Medulla oblongata (tissue), 1 donor: ENCODE results near the gene RFX1.

Source experiments
- DNase-seq: peaks from one replicate; pipeline ENCODE4 v3.0.0-alpha.2; 2015; ENCODE audit errors: extremely low spot score

RFX1 gene

DNA sequence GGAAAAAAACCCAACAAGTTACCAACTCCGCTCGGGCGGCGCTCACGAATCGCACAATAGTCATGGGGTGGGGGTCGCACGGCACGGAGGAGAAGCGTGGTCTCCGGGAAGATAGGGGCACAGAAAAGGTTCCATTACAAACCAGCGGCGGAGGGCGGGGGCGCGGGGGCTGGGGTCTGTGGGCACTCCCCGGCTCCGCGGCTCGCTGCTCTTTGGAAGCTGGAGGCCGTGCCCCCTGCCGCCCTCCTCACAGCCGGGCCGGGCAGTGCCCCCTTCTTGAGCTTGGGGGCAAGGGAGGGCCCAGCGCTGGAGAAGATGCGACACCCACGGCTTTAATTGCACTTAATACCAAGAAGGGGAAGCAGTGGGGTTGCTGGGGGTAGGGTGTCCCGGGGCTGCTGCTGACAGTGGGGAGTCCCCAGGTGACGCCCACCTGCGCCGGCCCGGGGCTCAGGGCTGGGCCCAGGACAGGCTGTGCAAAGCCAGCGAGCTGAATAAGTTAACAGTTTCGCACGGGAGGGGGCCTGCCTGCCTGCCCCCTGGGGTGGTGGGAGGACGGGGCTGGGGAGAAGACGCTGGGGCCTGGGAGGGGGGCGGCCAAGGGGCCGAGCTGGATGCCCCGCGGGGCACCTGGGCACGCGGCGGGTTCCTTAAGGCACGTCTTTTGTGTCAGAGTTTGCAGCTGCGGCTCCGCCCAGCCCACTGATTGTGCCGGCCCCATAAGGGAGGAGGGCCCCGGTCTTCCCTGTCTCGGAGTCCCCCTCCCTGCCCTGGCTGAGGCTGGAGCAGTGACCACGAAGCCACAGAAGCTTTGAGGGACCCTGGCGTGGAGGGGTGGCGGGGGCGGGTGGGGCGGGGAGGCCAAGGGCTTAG is 44.1 kb downstream of the RFX1 start:
- no peak for DNase-seq

DNA sequence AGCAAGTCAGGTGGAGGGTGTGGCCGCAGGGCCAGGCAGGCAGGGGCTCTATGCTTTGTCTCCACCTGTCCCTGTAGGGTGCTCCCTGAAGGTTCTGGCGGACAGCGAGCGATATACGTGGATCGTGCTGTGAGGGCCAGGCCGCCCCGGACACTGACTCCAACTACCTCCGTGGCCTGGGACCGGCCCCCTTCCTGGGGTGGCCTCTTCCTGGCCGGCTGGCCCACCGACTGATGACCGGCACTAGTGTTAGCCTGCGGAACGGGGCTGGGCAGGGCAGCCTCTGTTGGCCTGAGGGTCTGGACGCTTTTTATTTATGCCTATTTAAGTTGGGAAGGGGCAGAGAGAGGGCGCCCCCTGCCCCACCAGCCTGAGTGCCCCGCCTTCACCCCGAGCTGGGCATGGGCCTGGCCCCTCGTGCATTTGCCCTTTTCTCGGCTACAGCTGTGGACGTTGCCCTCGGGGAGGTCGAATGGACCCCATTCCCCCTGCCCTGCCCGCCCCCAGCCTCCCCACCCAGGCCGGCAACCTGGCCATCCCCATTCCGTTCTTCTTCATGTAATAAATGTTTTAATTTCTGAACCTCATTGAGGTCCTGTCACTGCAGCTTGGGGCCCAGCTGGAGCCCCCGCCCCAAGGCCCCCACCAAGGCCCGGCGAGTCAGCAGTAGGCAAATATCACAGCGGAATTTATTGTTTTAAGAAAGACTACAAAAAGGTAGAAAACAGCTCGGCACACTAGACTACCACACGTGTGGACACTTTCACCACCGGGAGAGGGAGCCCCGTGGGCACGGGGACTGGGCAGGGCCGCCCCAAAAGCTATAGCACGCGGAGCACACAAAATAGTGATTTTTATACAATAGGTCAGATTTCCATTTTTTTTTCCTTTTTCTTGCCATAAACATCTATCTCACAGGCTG is 45.0 kb downstream of the RFX1 start:
- no peak for DNase-seq

DNA sequence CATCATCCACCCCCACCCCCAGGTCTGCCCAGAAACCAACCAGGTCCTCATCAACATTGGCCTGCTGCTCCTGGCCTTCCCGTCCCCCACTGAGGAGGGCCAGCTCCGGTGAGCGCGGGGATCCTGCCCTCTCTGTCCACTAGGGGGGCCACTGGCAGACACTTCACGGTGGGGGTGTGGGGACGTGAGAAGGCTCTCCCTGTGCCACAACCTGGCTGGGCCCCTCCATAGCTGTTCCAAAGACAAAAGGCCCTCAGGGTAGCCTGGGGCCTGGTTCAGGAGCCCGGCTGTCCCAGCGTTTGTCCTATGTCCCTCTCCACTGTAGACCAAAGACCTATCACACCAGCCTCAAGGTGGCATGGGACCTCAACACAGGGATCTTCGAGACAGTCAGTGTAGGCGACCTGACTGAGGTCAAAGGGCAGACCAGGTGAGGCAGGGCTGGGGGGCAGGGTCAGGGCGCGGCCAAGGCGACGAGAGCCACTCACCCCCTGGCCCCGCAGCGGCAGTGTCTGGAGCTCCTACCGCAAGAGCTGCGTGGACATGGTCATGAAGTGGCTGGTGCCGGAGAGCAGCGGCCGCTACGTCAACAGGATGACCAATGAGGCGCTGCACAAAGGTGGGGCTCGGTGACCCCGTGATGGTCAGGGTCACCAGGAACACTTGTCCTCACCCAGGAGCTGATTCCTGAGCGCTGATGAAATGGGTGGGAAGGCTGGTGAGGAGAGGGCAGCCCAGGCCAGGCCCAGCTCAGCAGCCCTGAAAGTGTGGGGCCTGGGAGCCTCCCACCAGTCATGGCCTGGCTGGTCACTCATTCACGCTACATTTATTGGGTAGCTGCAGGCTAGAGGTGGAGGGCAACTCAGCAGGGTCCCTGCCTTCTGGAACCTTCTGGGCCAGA is 45.9 kb downstream of the RFX1 start:
- DNase-seq = no peak

DNA sequence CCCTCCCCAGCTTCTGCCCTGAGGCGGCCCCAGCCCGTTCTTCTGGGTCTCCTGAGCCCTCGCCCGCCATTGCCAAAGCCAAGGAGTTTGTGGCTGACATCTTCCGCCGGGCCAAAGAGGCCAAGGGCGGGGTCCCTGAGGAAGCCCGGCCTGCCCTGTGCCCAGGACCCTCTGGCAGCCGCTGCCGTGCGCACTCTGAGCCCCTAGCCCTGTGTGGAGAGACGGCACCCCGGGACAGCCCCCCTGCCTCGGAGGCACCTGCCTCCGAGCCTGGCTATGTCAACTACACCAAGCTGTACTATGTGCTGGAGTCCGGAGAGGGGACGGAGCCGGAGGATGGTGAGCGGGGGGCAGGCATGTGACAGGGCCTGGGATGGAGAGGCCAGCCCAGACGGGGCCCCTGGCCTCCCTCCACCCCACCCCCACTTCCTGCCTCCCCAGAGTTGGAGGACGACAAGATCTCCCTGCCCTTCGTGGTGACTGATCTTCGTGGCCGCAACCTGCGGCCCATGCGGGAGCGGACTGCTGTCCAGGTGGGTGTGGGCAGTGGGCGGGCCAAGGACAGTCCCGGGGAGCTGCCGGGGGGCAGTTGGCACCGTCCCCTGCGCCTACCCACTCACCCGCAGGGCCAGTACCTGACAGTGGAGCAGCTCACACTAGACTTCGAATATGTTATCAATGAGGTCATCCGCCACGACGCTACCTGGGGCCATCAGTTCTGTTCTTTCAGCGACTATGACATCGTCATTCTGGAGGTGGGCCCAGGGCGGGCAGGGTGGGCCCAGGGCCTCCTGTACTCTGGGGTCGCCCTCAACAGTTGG is 46.8 kb downstream of the RFX1 start:
- no peak for DNase-seq

DNA sequence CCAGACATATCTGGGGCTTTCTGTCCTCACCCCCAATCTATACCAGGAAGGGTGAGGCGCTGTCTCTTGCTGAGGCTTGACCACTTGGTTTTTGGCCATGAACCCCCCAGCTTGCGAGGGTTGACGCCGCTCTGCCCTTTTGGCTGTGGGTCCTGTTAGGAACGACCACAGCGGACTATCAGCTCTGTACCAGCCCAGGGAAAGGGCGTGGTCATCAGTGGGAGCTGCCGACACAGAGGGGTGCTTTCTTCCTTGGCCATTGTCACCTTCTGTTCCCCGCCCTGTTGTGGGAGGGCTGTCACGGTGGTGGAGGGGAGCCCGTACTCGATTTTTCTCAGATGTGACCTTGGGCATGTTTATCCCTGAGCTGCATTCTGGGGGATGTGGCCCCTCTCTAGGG is 48.1 kb downstream of the RFX1 start:
- DNase-seq = no peak

DNA sequence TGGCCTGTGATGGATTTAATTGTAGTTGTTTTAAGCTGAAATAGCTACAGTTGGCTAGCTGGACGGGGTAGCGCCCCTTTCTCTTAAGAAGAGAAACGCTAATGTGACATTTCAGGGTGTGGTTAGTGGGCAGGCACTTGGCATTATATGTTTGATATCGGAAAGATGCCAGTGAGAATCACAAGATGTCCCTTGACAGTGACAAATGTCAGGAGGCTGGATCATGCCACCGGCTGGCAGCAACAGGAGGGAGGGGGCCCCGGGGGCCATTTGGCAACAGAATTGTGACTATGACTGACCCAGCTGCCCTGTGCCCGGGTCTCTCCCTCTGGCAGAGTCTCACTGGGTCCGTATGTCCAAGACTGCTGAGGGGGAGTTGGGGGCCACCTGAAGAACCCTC is 49.1 kb downstream of the RFX1 start:
- DNase-seq = no peak

DNA sequence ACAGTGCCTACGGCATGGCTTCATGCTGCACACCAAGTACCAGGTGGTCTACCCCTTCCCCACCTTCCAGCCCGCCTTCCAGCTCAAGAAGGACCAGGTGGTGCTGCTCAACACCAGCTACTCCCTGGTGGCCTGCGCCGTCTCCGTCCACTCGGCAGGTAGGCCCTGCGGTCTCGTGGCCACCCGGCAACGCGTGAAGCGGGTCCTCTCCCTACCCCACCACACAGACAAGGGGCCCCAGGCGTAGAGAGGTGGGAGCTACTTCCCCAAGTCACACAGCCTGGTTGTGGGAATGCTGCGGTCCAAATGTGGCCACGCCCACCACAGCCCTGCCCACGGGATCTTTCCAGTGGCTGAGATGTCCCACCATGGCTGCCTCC is 49.8 kb downstream of the RFX1 start:
- DNase-seq = no peak

DNA sequence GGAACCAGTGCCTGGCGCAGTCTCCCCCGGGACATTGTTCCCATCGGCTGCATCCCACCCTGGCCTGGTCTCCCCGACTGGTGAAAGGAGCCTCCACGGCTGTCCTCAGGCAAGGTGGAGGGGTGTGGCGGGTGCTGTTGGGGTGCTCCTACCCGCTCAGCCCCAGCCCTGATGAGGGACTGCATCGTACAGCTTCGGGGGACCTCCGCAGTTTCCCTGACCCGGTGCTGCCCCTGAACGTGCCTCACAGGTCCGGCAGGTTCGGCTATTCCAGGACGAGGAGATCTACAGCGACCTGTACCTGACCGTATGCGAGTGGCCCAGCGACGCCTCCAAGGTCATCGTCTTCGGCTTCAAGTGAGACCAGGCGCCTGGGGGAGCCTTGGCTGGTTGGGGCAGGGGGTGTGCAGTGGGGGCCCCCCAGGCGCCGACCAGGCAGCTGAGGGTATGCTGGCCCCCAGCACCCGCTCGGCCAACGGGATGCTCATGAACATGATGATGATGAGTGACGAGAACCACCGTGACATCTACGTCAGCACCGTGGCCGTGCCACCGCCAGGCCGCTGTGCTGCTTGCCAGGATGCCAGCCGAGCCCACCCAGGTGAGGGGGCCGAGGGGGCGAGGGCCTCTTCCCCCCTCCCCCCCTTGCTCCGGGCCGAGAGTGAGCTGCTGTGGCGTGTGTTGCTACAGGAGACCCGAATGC is 50.3 kb downstream of the RFX1 start:
- DNase-seq = no peak

DNA sequence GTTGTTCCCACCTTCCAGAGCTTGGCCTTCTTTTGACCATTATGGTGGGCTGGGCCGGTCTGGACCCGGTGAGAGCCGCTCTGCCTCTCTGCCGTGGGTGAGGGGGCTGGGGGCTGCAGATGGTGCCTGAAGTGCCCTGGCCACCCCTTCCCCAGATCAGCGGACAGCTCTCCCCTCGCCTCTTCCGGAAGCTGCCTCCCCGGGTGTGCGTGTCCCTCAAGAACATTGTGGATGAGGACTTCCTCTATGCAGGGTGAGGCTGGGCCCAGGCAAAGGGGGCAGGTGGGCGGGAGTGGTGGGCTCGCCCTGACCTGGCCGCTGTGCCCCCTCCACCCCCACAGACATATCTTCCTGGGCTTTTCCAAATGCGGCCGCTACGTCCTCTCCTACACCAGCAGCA is 51.9 kb downstream of the RFX1 start:
- DNase-seq = no peak

DNA sequence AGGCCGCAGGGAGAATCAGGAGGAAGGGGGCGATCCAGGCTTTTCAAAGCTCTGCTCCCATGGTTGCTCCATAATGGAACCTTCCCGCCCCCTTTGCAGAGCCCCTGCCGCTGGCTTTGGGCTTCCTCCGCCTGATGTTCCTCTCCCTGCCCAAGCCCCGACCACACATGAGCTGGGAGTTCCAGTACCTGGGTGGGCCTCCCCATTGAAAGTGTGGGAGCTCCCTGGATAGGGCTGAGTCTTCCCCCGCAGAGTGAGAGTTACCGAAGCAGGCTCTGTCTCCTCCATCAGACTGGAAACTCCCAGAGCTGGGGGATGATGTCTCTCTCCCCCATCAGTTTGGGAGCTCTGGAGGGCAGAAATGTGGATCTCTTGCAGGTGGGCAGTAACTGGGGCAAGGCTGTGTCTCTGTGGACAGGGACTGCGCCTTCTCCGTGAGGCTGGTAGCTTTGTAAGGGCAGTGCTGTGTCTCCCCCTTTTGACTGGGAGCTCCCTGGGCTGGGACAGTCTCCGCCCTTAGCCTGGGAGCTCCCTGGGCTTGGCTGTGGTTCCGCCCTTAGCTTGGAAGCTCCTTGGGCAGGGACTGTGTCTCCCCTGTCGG is 53.1 kb downstream of the RFX1 start:
- DNase-seq = peak; percentile 28

DNA sequence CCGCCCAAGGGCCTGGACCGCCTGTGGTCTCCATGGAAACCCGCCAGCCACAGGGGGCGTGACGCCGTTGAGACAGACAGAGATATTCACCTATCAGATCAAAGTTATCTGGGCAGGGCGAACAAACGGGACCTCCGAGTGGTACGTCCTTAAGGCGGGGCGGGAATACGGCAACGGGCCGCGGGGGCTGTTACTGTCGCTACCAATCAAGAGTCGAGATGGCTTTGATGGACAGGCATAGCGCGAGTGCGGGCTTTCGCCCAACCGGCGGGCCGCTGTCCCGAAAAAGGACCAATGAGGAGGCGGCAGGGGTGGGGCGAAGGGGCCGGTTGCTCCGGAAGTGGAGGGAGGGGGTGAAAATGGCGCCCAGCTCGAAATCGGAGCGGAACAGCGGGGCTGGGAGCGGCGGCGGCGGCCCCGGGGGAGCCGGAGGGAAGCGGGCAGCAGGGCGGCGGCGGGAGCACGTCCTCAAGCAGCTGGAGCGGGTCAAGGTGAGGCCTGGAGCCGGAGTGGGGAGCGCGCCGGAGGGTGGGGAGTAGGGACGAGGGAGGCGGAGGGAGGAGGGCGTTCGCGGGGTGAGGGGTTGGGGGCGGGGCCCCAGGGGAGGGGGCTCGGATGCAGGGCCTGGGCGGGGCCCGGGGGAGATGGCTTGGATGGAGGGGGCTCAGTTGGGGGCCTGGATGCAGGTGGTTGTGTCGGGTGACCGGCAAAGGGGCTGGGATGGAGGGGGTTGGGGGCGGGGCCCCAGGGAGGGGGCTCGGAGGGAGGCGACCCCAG is 53.8 kb downstream of the RFX1 start, which contains the start of gene DCAF15:
TSS of gene DCAF15 (plus strand) at position 356 of the 777 bp plus-strand sequence. CDS start at position 360, 4 bp downstream.
- peak; percentile 99 for DNase-seq

DNA sequence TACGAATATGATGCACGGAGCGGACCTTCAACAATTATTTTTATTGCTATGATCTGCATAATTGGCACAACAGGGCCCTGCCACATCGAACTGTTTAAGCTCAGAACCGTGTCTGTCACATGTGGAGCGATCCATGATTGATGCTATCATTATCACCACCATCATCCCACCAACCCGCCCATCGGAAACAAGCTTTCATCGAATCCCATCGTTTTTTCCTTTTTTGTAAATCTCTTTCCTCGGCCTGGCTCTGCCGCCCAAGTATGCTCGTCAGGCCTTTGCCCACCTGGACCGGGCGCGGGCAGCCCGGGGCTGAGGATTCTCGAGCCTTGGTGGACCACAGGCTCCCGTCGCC is 54.3 kb downstream of the RFX1 start:
- no peak for DNase-seq

DNA sequence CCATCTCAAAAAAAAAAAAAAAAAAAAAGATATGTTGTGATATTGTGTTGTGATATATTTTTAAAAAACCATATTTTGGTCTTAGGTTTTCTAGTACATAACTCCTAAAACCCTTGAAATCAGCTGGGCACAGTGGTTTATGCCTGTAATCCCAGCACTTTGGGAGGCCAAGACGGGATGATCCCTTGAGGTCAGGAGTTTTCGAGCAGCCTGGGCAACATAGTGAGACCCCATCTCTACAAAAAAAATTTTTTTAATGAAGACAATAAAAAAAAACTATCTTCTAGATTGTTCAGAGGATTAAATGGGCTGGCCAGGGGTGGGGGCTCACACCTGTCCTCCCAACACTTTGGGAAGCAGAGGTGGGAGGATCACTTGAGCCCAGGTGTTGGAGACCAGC is 55.1 kb downstream of the RFX1 start:
- no peak for DNase-seq

DNA sequence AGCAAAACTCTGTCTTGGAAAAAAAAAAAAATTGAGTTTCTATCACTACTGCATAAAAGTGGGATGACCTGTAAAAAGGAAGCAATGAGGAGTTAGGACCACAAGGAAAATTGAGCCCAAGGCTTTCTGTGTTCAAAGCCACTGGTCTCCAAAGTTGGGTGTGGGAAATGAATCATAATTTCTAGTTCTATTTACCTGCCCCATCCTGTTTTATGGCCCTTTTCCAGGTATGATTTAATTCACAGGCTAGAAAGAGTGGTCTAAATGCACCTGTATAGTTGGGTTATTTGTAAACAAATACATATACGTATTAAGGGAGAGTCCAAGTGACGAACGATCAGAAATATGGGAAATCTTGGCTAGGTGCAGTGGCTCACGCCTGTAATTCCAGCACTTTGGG is 59.7 kb downstream of the RFX1 start:
- DNase-seq = no peak

DNA sequence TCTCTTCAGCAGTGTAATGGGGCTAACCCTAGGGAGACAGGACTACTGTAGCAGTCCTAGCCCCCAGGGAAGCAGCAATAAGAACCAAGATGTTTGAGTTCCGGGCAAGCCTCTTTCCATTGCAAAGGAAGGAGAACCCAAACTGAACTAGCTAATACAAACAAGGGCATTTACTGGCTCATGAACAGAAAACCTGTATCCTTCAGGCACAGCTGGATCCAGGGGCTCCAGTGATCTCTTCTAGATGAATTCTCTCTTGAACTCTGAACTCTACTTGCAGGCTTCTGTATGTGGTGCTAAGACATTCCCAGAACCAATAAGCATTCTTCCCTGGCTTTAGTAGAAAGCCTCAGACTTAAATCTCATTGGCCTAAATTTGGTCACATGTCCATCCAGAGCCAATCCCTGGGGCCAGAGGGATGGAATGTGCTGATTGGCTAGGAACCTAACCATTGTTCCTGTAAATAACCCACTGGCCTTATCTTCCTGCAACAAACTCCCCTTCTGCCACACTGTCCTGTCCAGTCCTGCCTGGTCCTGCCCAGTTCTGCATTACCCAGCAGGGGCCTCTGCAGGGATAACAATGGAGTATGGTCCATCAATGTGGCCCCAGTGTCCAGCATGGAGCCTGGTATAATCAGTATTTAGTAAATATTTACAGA is 64.0 kb downstream of the RFX1 start:
- no peak for DNase-seq

DNA sequence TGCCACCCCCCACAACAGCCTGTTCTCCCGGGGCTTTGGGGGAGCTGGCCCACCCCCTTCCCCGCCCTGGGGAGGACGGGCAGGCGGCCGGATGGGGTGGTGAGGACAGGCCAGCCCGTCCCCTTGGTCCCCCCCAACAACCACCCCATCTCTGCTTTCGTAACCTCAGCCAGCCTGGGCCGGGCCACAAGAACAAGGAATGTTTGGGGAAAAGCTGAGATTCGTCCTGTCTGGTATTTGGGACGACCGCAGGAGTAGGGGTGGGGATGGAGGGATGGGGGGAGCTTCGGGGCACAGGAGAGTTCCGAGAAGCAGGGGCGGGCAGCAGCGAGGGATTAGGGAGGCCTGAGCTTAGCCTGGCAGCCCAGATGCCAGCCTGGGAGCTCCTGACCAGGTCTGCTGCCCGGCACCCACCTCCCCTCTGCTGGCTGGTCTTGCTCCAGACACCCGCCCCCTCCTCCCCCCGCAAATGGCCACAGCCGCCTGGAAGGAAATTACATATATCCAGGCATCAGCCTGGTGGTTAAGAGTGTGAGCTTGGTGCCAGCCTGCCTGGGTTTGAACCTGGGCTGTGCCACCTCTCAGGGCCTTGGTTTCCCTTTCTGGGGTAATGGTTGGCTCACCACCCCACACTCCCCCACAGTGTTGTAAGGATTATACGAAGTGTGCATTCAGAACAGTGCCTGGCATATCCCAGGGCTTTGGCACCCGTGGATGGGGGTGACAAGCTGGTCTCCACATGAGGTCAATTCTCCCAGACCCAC is 67.6 kb downstream of the RFX1 start, which contains the start of gene PODNL1:
TSS of gene PODNL1 (minus strand) at position 117 of the 764 bp plus-strand sequence. CDS start 236 bp downstream, outside the sequence.
- no peak for DNase-seq

DNA sequence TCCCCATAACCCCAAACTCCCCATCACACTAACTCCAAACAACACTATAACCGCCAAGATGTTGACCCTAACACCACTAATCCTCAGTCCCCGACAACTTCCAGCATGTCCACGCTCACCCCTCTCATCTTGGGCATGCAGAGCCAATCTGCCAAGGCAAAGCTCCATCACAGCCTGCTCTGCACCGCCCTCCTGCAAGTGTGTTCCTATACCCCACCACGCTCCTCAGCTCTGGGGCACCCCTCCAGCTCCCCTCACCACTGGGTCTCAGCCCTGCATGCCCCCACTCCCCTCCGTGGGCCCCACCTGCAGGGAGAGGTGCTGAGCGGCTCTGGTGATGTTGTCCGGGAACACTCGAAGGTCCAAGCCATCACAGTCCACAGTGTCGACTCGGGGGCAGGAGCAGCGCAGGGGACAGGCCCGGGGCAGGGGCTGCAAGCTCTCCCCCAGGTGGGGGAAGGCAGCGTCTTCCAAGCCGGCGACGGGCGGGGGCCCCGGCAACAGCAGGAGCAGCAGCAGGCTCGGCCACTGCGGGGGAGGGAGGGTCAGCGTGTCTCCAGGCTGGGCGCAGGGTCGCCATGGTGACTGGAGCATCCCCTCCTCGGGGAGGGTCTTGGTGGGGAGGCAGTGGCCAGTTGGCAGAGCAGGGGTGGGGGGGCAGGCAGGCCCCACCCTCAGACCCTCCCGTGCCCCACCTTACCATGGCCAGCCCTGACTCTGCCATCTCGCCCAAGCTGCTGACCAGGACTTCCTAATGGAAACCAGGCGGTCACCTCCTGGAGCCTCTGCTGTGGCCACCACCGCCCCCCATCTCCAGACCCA is 68.4 kb downstream of the RFX1 start:
- no peak for DNase-seq
